Transverse colon (tissue), 4 donors: Measurements from ENCODE around the gene CAPZA1. TPM values are rescaled to one million over a fixed set of nuclear protein-coding genes. Genes with fewer than 3 reads are reported as not detected.

Source experiments
- DNase-seq: peaks from one replicate; pipeline ENCODE4 v3.0.0-alpha.2; 2019
- H3K27ac ChIP-seq, 4 donors: fragments of 200-600 bp; sonication (generic); 2 replicates each; pipeline ENCODE4 v1.5.1; 2016 to 2018; ENCODE audit warnings: inconsistent platforms in 4 of 4
- H3K27me3 ChIP-seq: fragments of 200-600 bp; sonication (generic); 2 replicates; pipeline ENCODE4 v1.5.1; 2017; ENCODE audit warnings: inconsistent platforms
- H3K36me3 ChIP-seq, 4 donors: fragments of 200-600 bp; sonication (generic); 2 replicates each; pipeline ENCODE4 v1.5.1; 2017 to 2019; ENCODE audit warnings: inconsistent platforms in 4 of 4
- H3K4me1 ChIP-seq, 4 donors: fragments of 200-600 bp; sonication (generic); 2 replicates each; pipeline ENCODE4 v1.5.1; 2017 to 2020; ENCODE audit warnings: inconsistent platforms in 4 of 4
- H3K4me3 ChIP-seq, 4 donors: fragments of 200-600 bp; sonication (generic); 1 replicate in 1 of 4; 2 replicates in 3 of 4; pipeline versions ENCODE4 v1.5.1 to v1.6.1; 2017 to 2019; ENCODE audit warnings: inconsistent platforms in 4 of 4
- H3K9me3 ChIP-seq, 2 donors: fragments of 200-600 bp; sonication (generic); 2 replicates each; pipeline ENCODE4 v1.5.1; 2017 to 2019; ENCODE audit warnings: inconsistent platforms in 2 of 2
- EP300 ChIP-seq: sonication (generic); formaldehyde crosslinking; IDR thresholded peaks from one replicate; pipeline ENCODE4 v1.6.1; 2017; ENCODE audit warnings: antibody characterized with exemption, low read depth
- POLR2A ChIP-seq: fragments of 450-650 bp; IDR thresholded peaks from one replicate; pipeline ENCODE4 v1.6.1; 2016; ENCODE audit warnings: antibody characterized with exemption, mild to moderate bottlenecking, moderate library complexity
- POLR2AphosphoS5 ChIP-seq, 3 donors: sonication (generic); formaldehyde crosslinking; IDR thresholded peaks; one replicate each; pipeline ENCODE4 v1.6.1; 2016; ENCODE audit warnings: antibody characterized with exemption in 3 of 3
- WGBS, 2 donors: methylation state at CpG; one replicate each; pipeline ENCODE4 v1.1.5; 2018; ENCODE audit warnings: low coverage in 1 of 2; 5-methylcytosine and 5-hydroxymethylcytosine counted together
- in situ Hi-C, 4 donors: fragments of 200-750 bp; cut with MboI; loops; one replicate each; pipeline versions ENCODE4 v1.15.0 to v1.15.1; 2017; ENCODE audit warnings: low sequenced_read_pairs in 3 of 4, low pct_ligation_motif_present in 1 of 4, low pct_unique_long_range_greater_than_20kb in 1 of 4
- intact Hi-C: fragments of 100-400 bp; cut with DNase I; formaldehyde crosslinking; loops from one replicate; pipeline ENCODE4 v1.15.1; 2023; ENCODE audit warnings: low total_unique reads
- total RNA-seq, 4 donors: library from RNA; depleted of rRNA; stranded (reverse); fragments of >200 nt; gene quantifications; one replicate each; pipeline ENCODE4 v1.1.0, GENCODE V29; 2016
- TF ChIP-seq, protein P1 (sequence below), 5 experiments: fragments of 200-600 bp in 3 of 5; fragments of 450-650 bp in 2 of 5; sonication (generic) in 3 of 5; IDR thresholded peaks; 1 replicate in 2 of 5; 2 replicates in 3 of 5; pipeline ENCODE4 v1.5.1; 2016 to 2017; ENCODE audit warnings: antibody characterized with exemption in 5 of 5, inconsistent platforms in 3 of 5, mild to moderate bottlenecking in 2 of 5, moderate library complexity in 1 of 5

Gene CAPZA1
- total RNA-seq, 4 donors from 2014 or later, result 44.2 to 228 (median 123) TPM

GRCh38 chr1:112678605-112679004 lies 59.0 kb downstream of the CAPZA1 start:
- TF ChIP-seq POLR2A (no peak), POLR2AphosphoS5 (IDR thresholded peaks at IDR 0.05) (no peak), EP300 (no peak)
- TF ChIP-seq, protein P1, sequence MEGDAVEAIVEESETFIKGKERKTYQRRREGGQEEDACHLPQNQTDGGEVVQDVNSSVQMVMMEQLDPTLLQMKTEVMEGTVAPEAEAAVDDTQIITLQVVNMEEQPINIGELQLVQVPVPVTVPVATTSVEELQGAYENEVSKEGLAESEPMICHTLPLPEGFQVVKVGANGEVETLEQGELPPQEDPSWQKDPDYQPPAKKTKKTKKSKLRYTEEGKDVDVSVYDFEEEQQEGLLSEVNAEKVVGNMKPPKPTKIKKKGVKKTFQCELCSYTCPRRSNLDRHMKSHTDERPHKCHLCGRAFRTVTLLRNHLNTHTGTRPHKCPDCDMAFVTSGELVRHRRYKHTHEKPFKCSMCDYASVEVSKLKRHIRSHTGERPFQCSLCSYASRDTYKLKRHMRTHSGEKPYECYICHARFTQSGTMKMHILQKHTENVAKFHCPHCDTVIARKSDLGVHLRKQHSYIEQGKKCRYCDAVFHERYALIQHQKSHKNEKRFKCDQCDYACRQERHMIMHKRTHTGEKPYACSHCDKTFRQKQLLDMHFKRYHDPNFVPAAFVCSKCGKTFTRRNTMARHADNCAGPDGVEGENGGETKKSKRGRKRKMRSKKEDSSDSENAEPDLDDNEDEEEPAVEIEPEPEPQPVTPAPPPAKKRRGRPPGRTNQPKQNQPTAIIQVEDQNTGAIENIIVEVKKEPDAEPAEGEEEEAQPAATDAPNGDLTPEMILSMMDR (IDR thresholded peaks at IDR 0.05), result no peak
- DNase-seq, result no peak
- Histone ChIP-seq H3K27ac (no peak overlapping the region), H3K4me3 (no peak overlapping the region), H3K4me1 (peaks cover 6 to 19% (median 12%) of the 10 kb centered on the region in 4 donors), H3K36me3 (no peaks in the 10 kb centered on the region), H3K27me3 (no peaks in the 10 kb centered on the region), H3K9me3 (no peaks in the 10 kb centered on the region)
- in situ Hi-C loops (no loop called here), intact Hi-C loops (no loop called here)
- WGBS, 2 donors, result 89 to 91% methylated on average over 3 of the region's 3 CpGs

- DNase-seq, result no peak
Measured at GRCh38 chr1:112685913-112686312, 66.3 kb downstream of the CAPZA1 start.

GRCh38 chr1:112686417-112686816 lies 66.8 kb downstream of the CAPZA1 start:
- intact Hi-C loops (no loop called here), in situ Hi-C loops (no loop called here)
- Histone ChIP-seq H3K4me3 (no peak overlapping the region), H3K36me3 (peaks cover 0 to 8% (median 2%) of the 10 kb centered on the region in 4 donors), H3K4me1 (no peaks in the 10 kb centered on the region), H3K27ac (no peak overlapping the region), H3K27me3 (no peaks in the 10 kb centered on the region), H3K9me3 (no peaks in the 10 kb centered on the region)
- TF ChIP-seq, protein P1 (IDR thresholded peaks at IDR 0.05), result no peak
- TF ChIP-seq POLR2A (no peak), EP300 (no peak), POLR2AphosphoS5 (IDR thresholded peaks at IDR 0.05) (no peak)
- WGBS, 2 donors, result 66 to 67% methylated on average over 1 to 3 of the region's 3 CpGs
- DNase-seq, result no peak

More at GRCh38 chr1:112685913-112686312, 66.3 kb downstream of the CAPZA1 start:
- Histone ChIP-seq H3K36me3 (peaks cover 0 to 8% (median 0%) of the 10 kb centered on the region in 4 donors), H3K27me3 (no peaks in the 10 kb centered on the region), H3K4me1 (no peaks in the 10 kb centered on the region), H3K4me3 (no peak overlapping the region), H3K27ac (no peak overlapping the region), H3K9me3 (no peaks in the 10 kb centered on the region)
- 84 to 93% methylated on average over 5 of the region's 5 CpGs for WGBS, 2 donors
- intact Hi-C loops (no loop called here), in situ Hi-C loops (no loop called here)
- no peak for TF ChIP-seq POLR2A
- no peak for TF ChIP-seq POLR2AphosphoS5 (IDR thresholded peaks at IDR 0.05)
- TF ChIP-seq, protein P1 (IDR thresholded peaks at IDR 0.05), result no peak
- no peak for TF ChIP-seq EP300

GRCh38 chr1:112686835-112687234 lies 67.2 kb downstream of the CAPZA1 start:
- no peak for DNase-seq
- WGBS, 2 donors, result 92 to 100% methylated on average over 2 to 4 of the region's 4 CpGs
- Histone ChIP-seq H3K36me3 (peaks cover 0 to 8% (median 4%) of the 10 kb centered on the region in 4 donors), H3K4me1 (no peaks in the 10 kb centered on the region), H3K27me3 (no peaks in the 10 kb centered on the region), H3K9me3 (no peaks in the 10 kb centered on the region), H3K27ac (no peak overlapping the region), H3K4me3 (no peak overlapping the region)
- no peak for TF ChIP-seq POLR2AphosphoS5 (IDR thresholded peaks at IDR 0.05)
- TF ChIP-seq, protein P1 (IDR thresholded peaks at IDR 0.05), result no peak
- no peak for TF ChIP-seq EP300
- TF ChIP-seq POLR2A, result no peak
- in situ Hi-C loops (no loop called here), intact Hi-C loops (no loop called here)
